Measurements from ENCODE around the gene HDGFL3. TPM values are rescaled to one million over a fixed set of nuclear protein-coding genes. Genes with fewer than 3 reads are reported as not detected.

HDGFL3 gene
- total RNA-seq, 1 experiment from 2014 or later = 34.1 TPM

GRCh38 chr15:83215306-83215705 is 7.7 kb upstream of the HDGFL3 start:
- H3K36me3 ChIP-seq (ENCODE audit: control insufficient read depth, insufficient read depth, low read length) = no peaks in the 10 kb centered on the region
- no peaks in the 10 kb centered on the region for H3K4me1 ChIP-seq (ENCODE audit: control insufficient read depth, insufficient read depth, low read length)
- BruUV-seq (replicated peaks) = no TSS peak
- H3K27me3 ChIP-seq (ENCODE audit: control insufficient read depth, insufficient read depth, low read length) = no peaks in the 10 kb centered on the region
- intact Hi-C loops (cut with micrococcal nuclease; ENCODE audit: unreplicated experiment) (no loop called here), in situ Hi-C loops (cut with HindIII; ENCODE audit: low pct_unique_long_range_greater_than_20kb, low sequenced_read_pairs) (no loop called here)
- POLR2A ChIA-PET = no interaction called here
- H3K27ac ChIP-seq (ENCODE audit: low read length) = no peak overlapping the region
- no peak overlapping the region for H3K4me3 ChIP-seq (ENCODE audit: low read depth in 2 of 2, low read length in 2 of 2)
- ATAC-seq (no peak), DNase-seq (ENCODE audit: low read depth, low spot score) (no peak)
- no peaks in the 10 kb centered on the region for H3K9me3 ChIP-seq (ENCODE audit: control insufficient read depth, insufficient read depth, low read depth, low read length)
- CTCF ChIA-PET = no interaction called here
- TF ChIP-seq, protein P1, sequence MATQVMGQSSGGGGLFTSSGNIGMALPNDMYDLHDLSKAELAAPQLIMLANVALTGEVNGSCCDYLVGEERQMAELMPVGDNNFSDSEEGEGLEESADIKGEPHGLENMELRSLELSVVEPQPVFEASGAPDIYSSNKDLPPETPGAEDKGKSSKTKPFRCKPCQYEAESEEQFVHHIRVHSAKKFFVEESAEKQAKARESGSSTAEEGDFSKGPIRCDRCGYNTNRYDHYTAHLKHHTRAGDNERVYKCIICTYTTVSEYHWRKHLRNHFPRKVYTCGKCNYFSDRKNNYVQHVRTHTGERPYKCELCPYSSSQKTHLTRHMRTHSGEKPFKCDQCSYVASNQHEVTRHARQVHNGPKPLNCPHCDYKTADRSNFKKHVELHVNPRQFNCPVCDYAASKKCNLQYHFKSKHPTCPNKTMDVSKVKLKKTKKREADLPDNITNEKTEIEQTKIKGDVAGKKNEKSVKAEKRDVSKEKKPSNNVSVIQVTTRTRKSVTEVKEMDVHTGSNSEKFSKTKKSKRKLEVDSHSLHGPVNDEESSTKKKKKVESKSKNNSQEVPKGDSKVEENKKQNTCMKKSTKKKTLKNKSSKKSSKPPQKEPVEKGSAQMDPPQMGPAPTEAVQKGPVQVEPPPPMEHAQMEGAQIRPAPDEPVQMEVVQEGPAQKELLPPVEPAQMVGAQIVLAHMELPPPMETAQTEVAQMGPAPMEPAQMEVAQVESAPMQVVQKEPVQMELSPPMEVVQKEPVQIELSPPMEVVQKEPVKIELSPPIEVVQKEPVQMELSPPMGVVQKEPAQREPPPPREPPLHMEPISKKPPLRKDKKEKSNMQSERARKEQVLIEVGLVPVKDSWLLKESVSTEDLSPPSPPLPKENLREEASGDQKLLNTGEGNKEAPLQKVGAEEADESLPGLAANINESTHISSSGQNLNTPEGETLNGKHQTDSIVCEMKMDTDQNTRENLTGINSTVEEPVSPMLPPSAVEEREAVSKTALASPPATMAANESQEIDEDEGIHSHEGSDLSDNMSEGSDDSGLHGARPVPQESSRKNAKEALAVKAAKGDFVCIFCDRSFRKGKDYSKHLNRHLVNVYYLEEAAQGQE (IDR thresholded peaks at IDR 0.05; ENCODE audit: insufficient read depth in 1 of 2, low read depth in 2 of 2, low read length in 1 of 2) = no peak
- TF ChIP-seq CTCF (IDR thresholded peaks at IDR 0.05) = no peak
- no peak for TF ChIP-seq TCF7L2 (IDR thresholded peaks at IDR 0.05; ENCODE audit: low read depth, low read length)
- TF ChIP-seq POLR2AphosphoS5 (IDR thresholded peaks at IDR 0.05; ENCODE audit: low read depth, low read length) = no peak
- TF ChIP-seq SIN3A (IDR thresholded peaks at IDR 0.05; ENCODE audit: borderline replicate concordance, insufficient read depth, low read depth, low read length) = no peak

DNA sequence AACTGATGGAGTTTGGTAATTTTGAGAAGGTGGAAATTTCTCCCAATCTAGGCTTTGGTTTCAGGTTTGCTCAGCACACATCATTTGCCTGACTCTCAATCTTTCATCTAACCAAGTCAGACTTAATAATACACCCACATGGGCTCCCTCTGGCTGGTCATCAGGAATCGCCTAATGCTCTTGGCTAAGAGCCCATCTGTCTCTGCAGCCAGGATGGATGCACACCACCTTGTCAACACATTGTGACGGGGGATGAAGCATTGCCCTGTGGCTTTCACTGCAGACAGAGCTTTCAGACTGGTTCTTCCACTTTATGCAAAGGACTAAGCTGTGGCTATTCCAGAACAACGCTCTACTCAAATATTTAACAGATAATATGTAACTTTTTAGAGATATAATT is 3.0 kb upstream of the HDGFL3 start:
- ChIA-PET POLR2A (no interaction called here), CTCF (no interaction called here)
- in situ Hi-C loops (cut with HindIII; ENCODE audit: low pct_unique_long_range_greater_than_20kb, low sequenced_read_pairs) (no loop called here), intact Hi-C loops (cut with micrococcal nuclease; ENCODE audit: unreplicated experiment) (no loop called here)
- Histone ChIP-seq H3K36me3 (ENCODE audit: control insufficient read depth, insufficient read depth, low read length) (no peaks in the 10 kb centered on the region), H3K27ac (ENCODE audit: low read length) (no peak overlapping the region), H3K4me1 (ENCODE audit: control insufficient read depth, insufficient read depth, low read length) (peaks cover 7% of the 10 kb centered on the region), H3K27me3 (ENCODE audit: control insufficient read depth, insufficient read depth, low read length) (no peaks in the 10 kb centered on the region), H3K4me3 (ENCODE audit: low read depth in 2 of 2, low read length in 2 of 2) (no peak overlapping the region), H3K9me3 (ENCODE audit: control insufficient read depth, insufficient read depth, low read depth, low read length) (no peaks in the 10 kb centered on the region)
- ATAC-seq = no peak
- no TSS peak for BruUV-seq (replicated peaks)
- DNase-seq (ENCODE audit: low read depth, low spot score) = no peak
- TF ChIP-seq POLR2AphosphoS5 (IDR thresholded peaks at IDR 0.05; ENCODE audit: low read depth, low read length) = no peak
- no peak for TF ChIP-seq CTCF (IDR thresholded peaks at IDR 0.05)
- no peak for TF ChIP-seq TCF7L2 (IDR thresholded peaks at IDR 0.05; ENCODE audit: low read depth, low read length)
- TF ChIP-seq, protein P1 (IDR thresholded peaks at IDR 0.05; ENCODE audit: insufficient read depth in 1 of 2, low read depth in 2 of 2, low read length in 1 of 2) = no peak
- no peak for TF ChIP-seq SIN3A (IDR thresholded peaks at IDR 0.05; ENCODE audit: borderline replicate concordance, insufficient read depth, low read depth, low read length)

All from Panc1 (cell line).